ENCODE data around the gene DISC1.

- TF ChIP-seq POLR2A (IDR thresholded peaks at IDR 0.05; ENCODE audit: low read depth, low read length) = no peak
- TF ChIP-seq POLR2AphosphoS5 (IDR thresholded peaks at IDR 0.05; ENCODE audit: low read depth, low read length) = no peak
Observed at GRCh38 chr1:231857609-231858135, 231.1 kb downstream of the DISC1 start.

All from GM12892 (cell line).